DMS114 treated with DMSO at 0.1 percent for 48 hours (cell line): ENCODE data around the gene ZCCHC24.

Experiments
- DNase-seq: peaks from one replicate; lab custom pipeline; 2025; ENCODE audit not compliant: unreplicated experiment; lab: John Stamatoyannopoulos, UW

The ZCCHC24 gene

DNA sequence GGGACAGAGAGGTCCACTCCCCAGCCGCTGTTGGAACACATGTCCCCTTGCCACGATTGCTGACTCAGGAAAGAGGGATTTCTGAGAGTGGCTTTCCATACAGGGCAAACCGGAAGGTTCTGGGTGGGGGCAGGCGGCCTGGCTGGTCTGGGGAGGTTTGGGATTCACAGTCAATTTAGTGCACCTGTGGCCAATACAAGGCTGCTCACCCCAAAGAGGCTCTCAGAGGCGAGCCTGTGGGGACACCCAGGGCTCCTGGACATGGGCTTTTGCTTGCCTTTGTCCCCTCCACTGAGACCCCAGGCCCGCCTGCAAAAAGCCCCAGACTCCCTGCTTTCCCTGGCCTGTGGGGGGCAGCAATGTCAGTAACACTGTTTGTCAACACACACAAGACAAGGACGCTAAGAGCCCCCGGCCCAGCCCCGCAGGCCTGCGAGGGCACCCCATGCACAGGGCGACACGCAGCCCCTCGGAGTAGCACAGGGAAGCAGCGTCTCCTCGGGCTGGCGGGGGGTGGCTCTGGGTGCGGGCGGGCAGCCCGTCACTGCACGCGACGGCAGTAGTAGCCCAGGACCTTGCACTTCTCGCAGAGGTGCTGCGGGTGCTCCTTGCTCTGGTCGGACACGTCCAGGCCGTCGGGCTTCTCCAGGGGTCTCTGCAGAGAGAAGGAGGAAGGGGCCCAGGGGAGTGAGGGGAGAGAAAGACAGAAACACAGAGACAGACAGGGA lies 59.5 kb downstream of the ZCCHC24 start:
- DNase-seq = no peak

DNA sequence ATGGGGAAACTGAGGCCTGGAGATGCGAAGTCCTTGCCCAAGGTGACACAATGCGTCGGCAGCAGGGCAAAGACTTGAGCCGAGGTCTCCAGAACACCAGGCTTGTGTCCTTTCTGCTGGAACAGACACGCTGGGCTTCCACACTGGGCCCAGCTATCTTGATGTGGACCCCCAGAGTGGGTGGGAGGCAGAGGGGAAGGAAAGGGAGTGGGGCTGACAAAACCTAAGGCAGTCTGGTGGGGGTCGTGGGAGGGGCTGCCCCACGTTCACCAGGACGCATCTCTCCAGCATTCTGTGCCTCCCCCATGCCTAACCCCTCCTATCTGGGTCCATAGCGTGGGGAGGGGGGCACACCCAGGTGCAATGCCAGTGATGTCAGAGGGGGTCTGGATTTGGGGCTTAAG lies 60.0 kb downstream of the ZCCHC24 start:
- no peak for DNase-seq

DNA sequence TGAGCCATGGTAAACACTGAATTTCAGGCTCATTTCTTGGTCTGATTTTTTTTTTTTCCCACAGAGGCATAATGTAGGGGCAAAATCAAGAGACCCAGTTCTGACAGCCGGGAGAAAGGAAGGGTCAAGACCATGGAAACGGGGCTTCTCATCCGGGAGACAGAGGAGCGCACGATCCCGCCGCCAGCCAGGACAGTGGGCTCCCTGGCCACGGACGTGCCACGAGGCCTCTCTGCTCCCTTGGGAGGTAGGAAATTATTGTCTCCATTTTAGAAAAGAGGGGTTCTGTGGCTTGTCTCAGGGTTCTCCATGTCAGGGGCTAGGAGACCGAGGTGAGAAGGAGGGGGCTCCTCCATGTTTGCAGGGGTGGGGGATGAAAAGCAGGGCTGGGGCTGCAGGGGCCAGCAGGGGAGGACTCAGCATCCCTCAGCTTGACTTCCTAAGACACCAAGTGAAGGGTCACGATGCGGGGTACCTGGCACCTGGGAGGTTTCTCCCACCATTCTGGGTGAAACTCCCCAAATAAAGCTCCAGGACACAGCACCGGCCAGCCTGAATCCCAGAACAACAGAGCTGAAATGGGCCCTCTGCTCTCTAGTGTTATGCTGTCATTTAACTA lies 60.5 kb downstream of the ZCCHC24 start:
- no peak for DNase-seq

DNA sequence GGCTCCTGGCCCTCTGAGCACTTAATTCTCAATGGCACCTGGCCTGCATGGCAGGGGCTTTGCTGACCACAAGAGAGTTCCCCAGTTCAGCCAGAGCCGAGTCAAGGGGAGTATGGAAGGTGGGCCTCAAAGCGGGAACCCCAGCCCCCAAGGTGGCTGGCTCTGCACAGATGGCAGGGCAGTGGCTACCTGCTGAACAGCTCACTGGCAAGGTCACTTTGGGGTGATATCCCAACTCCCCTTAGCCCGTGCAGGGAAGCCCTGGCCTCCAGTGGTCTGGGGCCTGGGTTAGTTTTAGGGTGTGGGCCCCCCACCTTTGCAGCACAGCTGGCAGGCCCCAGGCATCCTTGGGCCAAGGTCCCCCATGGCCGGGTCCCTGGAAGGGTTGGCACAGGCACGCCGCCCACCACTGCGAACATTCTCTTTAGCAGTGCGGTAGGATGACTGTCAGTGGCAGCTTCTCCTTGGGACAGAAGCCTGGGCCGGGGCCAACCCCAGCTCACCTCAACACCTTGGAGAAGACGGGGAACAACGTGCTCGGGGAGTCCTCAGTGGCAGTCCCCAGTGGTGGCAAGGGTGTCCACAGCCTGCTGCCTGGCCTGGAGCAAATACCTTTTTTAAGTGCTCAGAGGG lies 61.3 kb downstream of the ZCCHC24 start:
- DNase-seq = no peak

DNA sequence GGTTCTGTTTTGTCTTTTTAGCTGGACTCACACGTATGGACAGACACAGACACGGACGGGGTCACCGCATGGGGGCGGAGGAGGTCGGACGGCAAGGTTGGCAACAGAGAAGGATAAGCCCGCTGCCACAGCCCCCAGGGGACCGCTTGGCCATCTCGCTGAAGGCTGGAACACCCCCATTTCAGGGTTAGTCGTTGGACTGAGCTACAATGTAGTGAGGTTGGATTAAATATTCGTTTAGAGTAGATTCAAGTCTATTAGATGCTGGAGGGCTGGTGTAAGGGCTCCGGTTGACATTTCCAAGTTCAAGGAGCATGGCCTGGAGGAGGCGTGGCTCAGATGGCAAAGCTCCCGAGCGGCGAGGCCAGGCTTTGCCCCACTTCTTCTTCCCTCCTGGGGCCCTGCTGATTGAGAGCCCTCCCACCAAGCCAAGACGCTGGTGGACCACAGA lies 62.9 kb downstream of the ZCCHC24 start:
- no peak for DNase-seq

DNA sequence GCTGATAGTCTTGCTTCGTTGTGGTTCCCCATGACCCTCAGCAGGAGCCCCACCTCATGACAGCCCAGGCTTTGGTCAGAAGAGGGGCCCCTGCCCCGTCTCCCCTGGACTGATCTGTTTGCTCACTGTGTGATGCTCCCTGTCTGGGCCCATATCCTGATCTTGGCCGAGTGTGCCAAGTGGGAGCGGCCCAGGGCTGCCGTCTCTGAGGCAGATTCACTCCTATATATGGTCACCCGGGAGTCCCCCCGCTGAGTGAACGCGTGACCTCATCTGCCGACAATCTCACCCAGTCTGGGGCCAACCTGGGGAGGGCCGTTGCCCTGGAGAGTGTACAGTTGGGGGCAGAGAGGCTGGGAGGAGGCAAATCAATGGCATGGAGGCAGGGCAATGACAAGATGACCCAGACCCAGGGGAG lies 63.6 kb downstream of the ZCCHC24 start:
- DNase-seq = no peak

DNA sequence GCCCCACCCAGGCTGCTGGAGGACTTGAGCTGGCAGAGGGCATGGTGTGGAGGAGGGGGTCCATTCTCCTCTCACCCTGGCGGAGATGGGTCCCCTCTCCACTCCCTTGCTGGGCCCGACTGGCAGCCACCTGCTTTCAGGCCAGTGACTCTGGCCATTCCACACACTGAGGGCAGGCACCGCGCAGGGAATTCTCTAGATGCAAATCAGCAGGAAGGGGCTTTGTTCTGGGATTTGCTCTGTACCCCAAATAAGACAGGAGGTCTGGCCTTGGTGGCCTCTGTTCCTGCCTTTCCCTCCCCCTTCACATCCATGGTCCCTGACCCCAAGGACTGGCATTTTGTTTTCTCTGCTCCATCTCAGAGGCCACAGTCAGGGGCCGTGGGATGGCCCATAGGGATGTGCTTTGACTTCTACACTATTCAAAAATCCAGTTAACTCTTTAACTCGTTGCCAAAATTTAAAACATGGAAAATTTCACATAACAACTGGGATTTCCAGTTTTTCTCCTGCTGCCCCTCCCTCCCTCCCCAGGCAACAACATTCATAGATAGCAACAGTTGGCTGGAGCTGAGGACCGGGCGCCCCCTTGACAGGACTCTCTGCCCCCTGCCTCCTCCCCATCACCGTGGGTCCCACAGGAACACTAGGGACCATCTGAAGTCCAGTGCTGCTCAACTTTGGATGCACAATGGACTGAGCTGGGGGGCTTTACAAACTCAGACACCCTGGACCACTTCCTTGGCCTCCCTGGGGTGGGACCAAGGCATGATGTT lies 64.3 kb downstream of the ZCCHC24 start:
- DNase-seq = no peak

DNA sequence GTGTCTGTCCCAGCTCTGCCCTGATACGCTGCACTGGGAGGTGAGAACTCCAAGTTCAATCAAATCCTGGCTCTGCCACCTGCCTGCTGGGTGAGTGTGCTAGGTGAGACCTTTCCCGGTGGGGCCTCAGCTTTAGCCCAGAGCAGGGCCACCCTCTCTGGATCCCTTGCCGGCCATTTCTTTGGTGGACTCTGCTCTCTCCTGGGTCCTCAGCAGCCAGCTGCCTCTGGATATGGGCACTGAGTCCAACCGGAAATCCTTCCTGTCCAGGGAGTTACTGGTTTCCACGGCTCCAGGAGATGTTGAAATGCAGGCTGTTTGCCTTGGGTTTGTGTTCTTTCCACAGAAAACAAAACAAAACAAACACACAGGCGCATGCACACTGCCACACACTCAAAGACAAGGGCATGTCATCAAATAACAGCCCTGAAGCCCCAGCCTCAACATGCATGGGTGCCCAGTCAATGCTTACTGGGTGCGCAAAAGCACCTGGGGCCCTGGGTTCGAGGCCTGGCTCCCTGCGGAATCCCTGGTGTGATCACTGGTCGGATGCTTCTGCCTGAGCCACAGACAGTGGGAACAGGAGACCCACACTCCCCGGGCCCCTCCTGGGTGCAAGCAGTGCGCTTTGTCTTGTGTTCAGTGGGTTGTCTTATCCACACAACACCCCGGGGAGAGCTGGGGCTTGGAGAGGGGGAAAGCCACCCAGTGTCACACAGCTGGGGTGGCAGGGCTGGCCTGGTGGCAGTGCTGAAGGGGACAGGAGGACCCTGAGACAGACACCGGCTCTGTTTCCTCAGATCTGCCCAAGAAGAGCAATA lies 65.1 kb downstream of the ZCCHC24 start:
- no peak for DNase-seq

DNA sequence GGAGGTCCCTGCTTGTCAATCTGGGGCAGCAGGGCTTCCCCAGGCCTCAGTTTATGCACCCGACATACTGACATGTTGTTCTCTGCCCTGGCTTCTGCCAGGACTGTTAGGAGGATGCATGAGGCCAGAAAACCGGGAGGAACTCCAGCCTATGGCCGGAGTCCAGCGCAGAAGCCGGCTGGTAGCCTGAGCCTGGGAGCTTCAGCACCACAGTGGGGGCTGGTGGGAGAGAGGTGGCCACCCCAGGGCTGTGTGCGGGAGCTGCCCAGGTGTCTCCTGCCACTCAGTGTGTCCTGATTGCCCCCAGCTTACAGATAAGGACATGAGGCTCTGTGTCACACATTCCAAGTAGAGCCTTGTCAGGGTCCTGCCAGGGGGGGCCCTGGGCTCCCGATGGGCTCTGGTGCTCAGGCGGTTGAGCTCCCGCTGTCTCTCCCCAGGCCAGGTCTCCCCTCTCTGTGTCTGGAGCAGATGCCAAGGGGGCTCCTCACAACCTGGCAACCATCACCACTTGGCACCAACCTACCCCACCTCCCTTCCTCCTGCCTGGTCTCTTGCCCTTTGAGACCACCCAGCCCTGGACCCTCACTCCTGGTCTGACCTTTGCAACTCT lies 65.8 kb downstream of the ZCCHC24 start:
- DNase-seq = no peak

DNA sequence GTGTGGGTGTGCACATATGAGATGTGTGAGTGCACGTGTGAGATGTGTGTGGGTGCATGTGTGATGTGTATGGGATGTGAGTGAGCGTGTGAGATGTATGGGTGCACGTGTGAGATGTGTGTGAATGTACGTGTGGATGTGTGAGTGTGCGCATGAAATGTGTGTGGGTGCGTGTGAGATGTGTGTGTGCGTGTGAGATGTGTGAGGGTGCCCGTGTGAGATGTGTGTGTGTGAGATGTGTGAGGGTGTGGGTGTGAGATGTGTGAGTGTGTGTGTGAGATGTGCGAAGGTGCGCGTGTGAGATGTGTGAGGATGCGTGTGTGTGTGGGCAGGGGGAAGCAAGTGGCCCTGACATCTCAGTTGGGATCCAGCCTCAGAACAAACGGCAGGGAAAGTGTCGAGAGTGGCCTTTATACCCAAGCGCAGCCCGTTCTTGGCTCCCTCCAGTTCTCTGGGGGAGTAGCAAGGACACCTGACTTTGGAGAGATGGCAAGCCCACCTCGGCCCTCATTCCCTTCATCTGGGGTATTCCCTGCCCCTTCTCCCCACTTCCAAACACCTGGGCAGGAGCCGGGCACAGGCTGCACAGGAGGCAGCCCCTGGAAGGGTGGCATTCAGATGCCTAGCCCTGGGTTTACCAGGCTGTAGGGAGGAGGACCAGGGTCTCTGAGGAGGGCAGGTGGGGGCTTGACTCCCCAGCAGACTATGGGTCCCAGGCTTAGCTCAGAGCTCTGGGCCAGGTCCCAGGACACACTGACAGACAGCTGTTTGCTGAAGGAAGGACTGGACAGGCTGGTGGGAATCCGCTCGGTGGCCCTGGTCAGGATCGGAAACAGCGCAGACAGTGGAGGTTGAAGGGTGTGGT lies 66.5 kb downstream of the ZCCHC24 start:
- DNase-seq = no peak

DNA sequence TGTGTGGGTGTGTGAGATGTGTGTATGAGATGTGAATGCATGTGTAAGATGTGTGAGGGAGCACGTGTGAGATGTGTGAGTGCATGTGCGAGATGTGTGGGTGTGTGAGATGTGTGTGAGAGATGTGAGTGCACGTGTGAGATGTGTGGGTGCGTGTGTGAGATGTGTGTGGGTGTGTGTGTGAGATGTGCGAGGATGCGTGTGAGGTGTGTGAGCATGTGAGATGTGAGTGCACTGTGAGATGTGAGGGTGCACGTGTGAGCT lies 67.1 kb downstream of the ZCCHC24 start:
- DNase-seq = no peak

DNA sequence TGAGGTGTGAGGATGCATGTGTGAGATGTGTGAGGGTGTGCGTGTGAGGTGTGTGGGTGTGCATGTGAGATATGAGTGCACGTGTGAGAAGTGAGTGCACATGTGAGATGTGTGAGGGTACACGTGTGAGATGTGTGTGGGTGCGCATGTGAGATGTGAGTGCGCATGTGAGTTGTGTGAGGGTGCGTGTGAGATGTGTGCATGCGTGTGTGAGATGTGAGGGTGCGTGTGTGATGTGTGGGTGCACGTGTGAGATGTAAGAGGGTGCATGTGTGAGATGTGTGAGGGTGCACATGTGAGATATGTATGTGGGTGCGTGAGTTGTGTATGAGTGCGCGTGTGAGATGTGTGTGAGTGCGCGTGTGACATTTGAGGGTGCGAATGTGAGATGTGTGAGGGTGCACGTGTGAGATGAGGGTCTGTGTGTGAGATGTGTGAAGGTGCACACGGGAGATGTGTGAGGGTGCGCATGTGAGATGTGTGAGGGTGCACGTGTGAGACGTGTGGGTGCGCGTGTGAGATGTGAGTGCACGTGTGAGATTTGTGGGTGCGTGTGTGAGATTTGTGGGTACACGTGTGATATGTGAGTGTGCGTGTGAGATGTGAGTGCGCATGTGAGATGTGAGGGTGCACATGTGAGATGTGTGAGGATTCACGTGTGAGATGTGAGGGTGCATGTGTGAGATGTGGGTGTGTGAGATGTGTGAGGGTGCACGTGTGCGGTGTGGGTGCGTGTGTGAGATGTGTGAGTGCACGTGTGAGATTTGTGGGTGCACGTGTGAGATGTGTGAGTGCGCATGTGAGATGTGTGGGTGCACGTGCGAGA lies 67.7 kb downstream of the ZCCHC24 start:
- no peak for DNase-seq

DNA sequence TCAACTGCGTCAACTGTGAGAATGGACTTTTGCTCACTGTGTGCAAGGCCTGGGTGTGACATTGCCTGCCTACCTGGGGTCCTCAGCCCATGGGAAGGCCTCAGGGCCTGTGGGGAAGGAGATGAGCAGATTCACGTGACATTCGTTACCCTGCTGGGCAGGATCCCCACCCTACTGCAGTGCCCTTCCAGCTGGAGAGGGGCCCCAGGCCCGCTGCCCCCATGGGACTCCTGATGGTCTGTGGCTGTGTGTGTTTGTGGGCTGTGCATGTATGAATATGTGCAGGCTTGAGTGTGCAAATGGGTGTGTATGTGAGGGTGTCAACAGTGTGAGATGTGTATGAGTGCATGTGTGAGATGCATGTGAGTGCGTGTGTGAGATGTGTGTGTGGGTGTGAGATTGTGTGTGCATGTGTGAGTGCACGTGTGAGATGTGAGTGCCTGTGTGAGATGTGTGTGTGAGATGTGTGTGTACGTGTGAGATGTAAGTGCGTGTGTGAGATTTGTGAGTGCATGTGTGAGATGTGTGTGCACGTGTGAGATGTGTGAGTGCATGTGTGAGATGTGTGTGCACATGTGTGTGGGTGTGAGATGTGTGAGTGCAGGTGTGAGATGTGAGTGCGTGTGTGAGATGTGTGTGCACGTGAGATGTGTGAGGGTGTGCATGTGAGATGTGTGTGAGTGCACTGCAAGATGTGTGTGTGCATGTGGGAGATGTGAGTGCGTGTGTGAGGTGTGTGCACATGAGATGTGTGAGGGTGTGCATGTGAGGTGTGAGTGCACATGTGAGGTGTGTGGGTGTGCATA lies 68.5 kb downstream of the ZCCHC24 start:
- no peak for DNase-seq

DNA sequence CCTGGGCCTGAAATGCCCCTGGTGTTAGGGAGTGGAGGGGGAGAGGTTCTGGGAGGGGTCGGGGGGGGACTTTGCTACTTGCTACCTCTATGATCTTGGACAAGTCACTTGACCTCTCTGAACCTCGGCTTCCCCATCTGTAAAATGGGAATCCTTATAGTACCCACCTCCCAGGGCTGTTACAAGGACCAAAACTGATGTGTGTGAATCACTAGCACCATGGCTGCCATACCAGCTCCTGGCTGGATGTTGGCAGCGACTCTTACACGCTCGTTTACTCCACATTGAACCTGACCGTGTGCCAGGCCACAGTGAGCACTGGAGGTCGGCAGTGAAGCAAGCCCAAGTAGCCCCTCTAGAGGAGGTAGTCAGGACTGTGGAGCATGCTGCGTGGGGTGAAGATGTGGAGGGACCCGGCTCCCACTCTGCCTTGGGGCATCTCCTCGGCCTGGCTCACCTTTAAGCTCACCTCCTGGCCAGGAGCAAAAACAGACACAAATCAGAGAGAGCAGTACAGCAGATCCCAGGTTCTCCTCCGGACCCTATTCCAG lies 69.3 kb downstream of the ZCCHC24 start:
- no peak for DNase-seq

DNA sequence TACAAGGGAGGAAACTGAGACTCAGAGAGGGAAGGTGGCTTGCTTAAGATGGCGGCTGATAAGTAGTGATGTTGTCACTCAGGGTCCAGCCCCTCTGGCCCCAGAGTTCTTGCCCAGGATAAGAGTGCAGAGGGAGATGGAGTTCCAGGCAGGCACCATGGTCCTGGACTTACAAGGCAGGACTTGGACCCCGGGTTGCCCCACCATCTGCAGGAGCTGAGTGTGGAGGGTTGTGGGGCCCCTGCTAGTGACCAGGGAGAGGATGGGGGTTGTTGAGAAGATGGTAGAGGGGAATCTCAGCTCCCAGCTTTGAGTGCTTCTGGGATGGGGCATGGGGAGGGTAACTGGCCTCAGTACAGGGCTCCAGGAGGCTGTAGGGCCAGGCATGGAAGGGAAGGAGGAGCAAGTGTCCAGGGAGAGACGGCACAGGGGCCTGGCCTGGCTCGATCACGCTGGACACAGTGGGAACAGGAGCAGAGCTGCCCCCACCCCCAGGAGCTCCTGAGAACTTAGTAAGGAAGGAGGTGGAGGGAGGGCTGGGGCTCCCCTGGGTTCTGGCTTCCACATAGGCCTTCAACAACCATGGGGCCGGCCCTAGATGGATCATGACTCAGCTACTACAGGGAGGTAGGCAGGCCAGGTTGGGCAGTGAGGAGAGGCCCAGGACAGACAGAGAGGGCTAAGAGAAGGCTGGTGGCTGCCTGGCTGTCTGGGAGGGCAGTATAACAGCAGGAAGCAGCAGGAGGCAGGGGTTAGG lies 69.9 kb downstream of the ZCCHC24 start:
- DNase-seq = no peak

DNA sequence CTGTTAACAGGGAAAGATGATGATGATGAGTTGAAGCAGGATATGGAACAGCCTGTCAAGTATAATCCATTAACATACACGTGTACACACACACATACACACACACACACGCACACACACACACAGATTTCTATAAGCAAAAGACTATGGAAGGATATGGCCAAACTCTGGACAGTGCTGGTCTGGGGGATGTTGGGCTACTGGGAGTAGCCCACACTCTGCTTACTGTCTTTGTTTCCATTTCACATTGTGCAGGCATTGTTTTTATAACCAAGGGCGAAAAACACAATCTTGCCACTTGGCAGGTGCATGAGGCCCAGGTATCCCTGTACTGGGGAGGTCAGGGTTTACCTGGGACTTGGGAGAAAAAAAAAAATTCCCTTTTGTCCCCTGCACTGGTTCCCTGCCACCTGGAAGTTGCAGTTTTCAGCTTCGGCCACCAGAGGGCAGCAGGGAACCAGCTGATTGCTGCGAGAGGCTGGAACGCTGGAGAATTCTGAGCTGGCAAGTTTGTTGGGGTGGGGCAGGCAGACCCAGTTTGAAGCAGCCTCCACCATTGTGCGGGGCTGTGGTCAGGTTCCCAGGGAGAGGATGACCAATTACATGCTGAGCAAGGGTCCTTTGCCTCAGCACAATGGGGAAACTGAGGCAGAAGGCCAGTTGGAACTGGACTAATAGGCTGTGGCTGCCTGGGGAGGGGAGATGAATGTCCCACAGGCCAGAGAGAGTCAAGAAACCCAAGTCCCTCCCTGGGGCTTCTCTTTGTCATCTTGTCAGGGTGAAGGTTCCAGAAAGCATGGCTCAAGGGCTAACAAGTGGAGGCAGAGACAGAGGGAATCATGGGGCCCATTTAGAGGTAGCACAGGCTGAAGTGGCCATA lies 70.9 kb downstream of the ZCCHC24 start:
- peak; percentile 31 for DNase-seq
